Lower leg skin (tissue), 4 donors: ENCODE results near the gene DRGX. TPM values are rescaled to one million over a fixed set of nuclear protein-coding genes. Genes with fewer than 3 reads are reported as not detected.

Source experiments
- DNase-seq, 2 donors: peaks; one replicate each; pipeline ENCODE4 v3.0.0-alpha.2; 2019; ENCODE audit warnings: low spot score in 2 of 2
- H3K4me3 ChIP-seq: fragments of 200-600 bp; sonication (generic); 2 replicates; pipeline ENCODE4 v1.5.1; 2017; ENCODE audit warnings: mild to moderate bottlenecking, low read depth; ENCODE audit not compliant: poor library complexity, severe bottlenecking
- CTCF ChIP-seq, 3 donors: fragments of 450-650 bp; IDR thresholded peaks; one replicate each; pipeline ENCODE4 v1.5.1; 2016; ENCODE audit warnings: antibody characterized with exemption in 3 of 3, mild to moderate bottlenecking in 3 of 3, moderate library complexity in 2 of 3
- POLR2A ChIP-seq, 2 donors: fragments of 450-650 bp; IDR thresholded peaks; one replicate each; pipeline ENCODE4 v1.6.1; 2016 to 2017; ENCODE audit warnings: antibody characterized with exemption in 2 of 2, mild to moderate bottlenecking in 1 of 2, moderate library complexity in 1 of 2
- WGBS, 2 donors: methylation state at CpG; one replicate each; pipeline ENCODE4 v1.1.5; 2018; 5-methylcytosine and 5-hydroxymethylcytosine counted together
- intact Hi-C: fragments of 100-400 bp; cut with DNase I; formaldehyde crosslinking; loops from one replicate; pipeline ENCODE4 v1.15.0; 2023; ENCODE audit warnings: low total_unique reads
- total RNA-seq, 4 donors: library from RNA; depleted of rRNA; stranded (reverse); fragments of >200 nt; gene quantifications; one replicate each; pipeline ENCODE4 v1.1.0, GENCODE V29; 2016

The DRGX gene
- total RNA-seq, 4 donors from 2014 or later = not detected

DNA sequence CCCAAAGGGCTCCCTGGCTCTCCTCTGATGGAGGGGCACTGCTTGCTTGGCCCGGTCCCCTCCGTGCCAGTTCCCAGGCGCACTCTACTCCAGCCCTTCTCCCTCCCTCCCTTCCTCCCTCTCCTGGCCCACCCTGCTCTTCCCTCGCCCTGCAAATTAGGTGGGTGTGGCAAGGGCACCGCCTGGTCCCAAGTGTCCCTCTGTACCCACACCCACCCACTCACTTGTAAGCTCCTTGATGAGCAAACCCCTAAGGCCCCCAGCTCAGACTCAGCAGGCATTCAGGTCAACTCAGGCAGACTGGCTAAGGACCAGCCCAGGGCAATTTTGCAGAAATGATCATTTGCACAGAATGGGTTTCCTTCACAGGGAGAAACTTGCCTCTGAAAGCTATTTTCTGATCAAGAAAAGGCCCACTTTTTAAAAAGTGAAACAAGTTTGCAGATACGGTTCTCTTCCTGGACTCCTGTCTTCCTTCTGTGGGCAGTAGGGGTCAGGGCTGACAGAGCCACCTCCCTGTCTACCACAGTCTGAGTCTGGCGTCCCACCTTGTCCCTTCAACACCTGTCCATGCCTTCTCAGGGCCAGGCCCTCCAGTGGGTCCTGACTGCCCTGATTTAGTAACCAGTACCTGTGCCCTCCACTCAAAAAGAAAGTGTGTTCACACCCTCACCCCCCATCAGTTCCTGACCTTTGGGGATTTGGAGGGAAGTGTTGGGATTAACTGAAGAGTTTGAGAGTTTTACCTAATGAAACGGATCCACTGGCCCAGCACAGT is 68.7 kb downstream of the DRGX start:
- TF ChIP-seq CTCF (IDR thresholded peaks at IDR 0.05) (no peak), POLR2A (IDR thresholded peaks at IDR 0.05) (no peak)
- WGBS, 2 donors = 78 to 86% methylated on average over 8 of the region's 8 CpGs
- peak in 1 of 2 donors; percentile 56 for DNase-seq

DNA sequence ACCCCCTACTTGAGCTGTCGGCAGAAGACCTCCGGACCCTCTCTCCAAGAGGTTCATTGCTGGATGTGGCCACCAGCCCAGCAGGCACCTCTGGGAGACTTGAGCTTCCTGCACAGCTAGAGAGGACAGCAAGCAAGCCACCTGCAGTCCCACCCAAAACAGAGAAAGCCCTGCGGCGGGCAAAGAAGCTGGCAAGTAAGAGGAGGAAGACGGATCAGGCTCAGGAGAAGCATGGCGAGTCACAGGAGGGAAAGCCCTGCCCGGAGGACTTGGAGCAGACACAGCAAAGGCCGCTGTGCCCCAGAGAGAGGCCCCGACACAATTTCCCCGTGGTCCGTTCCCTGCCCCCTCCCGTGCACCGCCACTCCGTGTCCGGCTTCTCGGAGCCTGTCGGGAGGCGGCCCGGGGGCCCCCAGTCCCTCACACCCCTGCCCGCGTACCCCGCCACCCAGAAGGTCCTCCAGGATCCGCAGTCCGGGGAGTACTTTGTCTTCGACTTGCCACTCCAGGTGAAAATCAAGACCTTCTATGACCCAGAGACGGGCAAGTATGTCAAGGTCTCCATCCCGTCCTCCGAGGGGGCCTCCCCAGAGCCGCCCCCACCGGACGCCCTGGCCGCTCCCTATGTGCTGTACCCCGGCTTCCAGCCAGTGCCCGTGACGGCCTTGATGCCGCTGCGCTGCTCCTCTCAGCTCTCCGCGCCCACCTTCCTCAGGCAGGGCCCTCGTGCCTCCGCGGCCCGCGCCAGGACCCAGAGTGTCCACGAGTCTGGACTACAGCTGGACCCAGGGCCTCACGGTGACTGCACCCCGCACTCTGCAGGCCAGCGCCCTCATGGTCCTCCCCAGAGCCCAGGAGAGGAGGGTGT is 69.7 kb downstream of the DRGX start:
- WGBS, 2 donors = 92 to 95% methylated on average over 45 to 48 of the region's 48 CpGs
- intact Hi-C loops = no loop called here
- peak in 1 of 2 donors; percentile 73 for DNase-seq
- H3K4me3 ChIP-seq = no peak overlapping the region
- TF ChIP-seq CTCF (IDR thresholded peaks at IDR 0.05) = no peak
- TF ChIP-seq POLR2A (IDR thresholded peaks at IDR 0.05) = no peak

More for the DNA sequence above, 68.7 kb downstream of the DRGX start:
- intact Hi-C loops = no loop called here
- H3K4me3 ChIP-seq = no peak overlapping the region

DNA sequence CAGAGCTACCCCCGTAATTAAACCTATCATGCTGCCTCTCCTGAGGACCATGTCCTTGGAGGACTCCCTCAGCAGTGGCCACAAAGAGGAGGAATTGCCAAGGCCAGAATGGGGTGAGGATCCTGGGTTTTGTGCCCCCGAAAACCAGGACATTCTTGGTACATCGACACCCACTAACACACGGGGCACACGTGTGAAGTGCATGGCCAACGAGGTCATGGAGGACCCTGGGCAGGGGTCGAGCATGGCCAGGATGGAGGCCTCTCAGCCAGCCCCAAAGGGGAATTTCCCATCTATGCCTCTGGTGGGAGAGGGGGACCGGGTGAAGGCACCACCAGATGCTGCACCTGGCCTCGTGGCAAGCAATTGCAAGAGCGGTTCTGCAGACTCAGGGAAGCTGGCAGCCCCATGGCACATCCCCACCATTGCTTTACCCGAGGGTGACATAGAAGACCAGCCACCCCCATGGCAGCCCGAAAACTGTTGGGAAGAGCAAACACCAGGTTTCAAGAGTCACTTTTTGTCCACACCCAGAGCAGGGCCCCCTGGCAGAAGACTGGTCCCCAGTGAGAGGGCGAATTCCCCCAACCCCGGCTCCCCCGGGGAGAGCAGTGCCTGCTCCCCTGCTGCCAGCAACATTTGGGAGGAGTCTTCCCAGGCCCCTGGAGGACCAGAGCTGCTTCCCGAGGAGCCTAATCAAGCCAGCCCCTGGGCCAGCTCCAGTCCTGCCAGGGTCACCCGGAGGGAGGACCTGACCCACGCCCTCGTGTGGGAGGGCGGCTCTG is 70.6 kb downstream of the DRGX start:
- 86 to 96% methylated on average over 17 to 19 of the region's 20 CpGs for WGBS, 2 donors
- peak in 1 of 2 donors; percentile 63 for DNase-seq
- H3K4me3 ChIP-seq = no peak overlapping the region
- TF ChIP-seq POLR2A (IDR thresholded peaks at IDR 0.05) (no peak), CTCF (IDR thresholded peaks at IDR 0.05) (no peak)
- intact Hi-C loops = no loop called here

DNA sequence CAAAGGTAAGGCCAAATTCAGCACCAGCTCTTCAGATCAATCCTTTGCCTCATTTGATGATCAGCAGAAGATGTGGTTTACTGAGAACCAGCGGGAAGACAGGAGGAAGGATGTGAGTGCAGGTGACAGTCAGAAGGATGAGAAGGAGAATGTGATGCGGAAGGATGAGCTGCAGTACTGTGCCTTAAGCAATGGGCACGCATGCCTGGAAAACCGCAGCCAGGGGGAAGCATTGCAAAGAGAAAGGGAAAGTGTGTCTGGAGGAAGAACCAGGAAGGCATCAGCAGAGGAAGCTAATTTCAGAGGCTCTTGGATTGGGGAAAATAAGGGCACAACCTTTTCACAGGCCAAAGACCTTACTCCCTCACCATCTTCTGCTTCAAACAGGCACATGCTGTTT is 71.2 kb downstream of the DRGX start:
- 57 to 62% methylated on average over 4 of the region's 4 CpGs for WGBS, 2 donors

More for the DNA sequence above, 71.2 kb downstream of the DRGX start:
- peak in 1 of 2 donors; percentile 80 for DNase-seq
- intact Hi-C loops = no loop called here
- TF ChIP-seq POLR2A (IDR thresholded peaks at IDR 0.05) = no peak
- TF ChIP-seq CTCF (IDR thresholded peaks at IDR 0.05) = no peak
- no peak overlapping the region for H3K4me3 ChIP-seq
